ENCODE data around the gene CD70. TPM values are rescaled to one million over a fixed set of nuclear protein-coding genes. Genes with fewer than 3 reads are reported as not detected.
"Not testable (repeated sequence)": the region's sequence is repeated elsewhere in the genome, so short reads cannot be mapped to it uniquely, and the experiment has no call there.

Gene CD70
- total and polyA plus RNA-seq, 2 of the 8 experiments (the other 6 are each of a cell fraction or from before 2014, with no cell fraction given), result 1.3 to 12.0 TPM

DNA sequence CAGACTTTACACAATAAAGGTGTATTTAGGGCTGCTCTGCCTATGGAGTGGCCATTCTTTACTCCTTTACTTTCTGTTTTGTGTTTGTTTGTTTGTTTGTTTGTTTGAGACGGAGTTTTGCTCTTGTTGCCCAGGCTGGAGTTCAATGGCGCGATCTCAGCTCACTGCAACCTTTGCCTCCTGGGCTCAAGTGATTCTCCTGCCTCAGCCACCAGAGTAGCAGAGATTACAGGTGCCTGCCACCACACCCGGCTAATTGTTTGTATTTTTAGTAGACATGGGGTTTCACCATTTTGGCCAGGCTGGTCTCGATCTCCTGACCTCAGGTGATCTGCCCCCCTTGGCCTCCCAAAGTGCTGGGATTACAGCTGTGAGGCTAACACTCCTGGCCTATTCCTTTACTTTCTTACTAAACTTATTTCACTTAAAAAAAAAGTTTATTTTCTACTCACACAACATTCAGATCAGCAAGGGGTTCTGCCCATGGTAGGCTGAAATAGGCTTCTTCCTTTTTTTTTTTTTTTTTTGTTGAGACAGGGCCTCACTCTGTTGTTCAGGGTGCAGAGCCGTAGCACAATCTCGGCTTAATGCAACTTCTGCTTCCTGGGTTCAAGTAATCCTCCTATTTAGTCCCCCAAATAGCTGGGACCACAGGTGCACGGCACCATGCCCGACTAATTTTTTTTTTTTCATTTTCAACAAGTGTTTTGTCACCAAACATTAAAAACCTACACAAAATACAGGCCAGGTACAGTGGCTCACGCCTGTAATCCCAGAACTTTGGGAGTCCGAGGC, 15.5 kb upstream of the CD70 start:
- H3K56ac ChIP-seq (replicated peaks; ENCODE audit: insufficient read length, low read depth, low read length); H3K4me3 ChIP-seq (ENCODE audit: extremely low read depth in 1 of 4, insufficient read depth in 2 of 4, low read depth in 3 of 4, low read length in 4 of 4); H2BK15ac ChIP-seq (ENCODE audit: low read length); H2BK12ac ChIP-seq (ENCODE audit: low read depth, low read length); H2BK5ac ChIP-seq (ENCODE audit: low read depth, low read length); H3K79me1 ChIP-seq (ENCODE audit: low read depth, low read length); H3K9ac ChIP-seq (replicated peaks in 1 of 4; ENCODE audit: extremely low read depth in 1 of 4, low read depth in 3 of 4, low read length in 3 of 4); H2BK120ac ChIP-seq (replicated peaks; ENCODE audit: low read depth, low read length); H4K91ac ChIP-seq (replicated peaks; ENCODE audit: insufficient read length, low read length); H2BK20ac ChIP-seq (ENCODE audit: low read length); FAIRE-seq; H3K27me3 ChIP-seq (replicated peaks in 1 of 4; ENCODE audit: control insufficient read depth in 3 of 4, extremely low read depth in 1 of 4, insufficient read depth in 3 of 4, low read length in 3 of 4); H3K36me3 ChIP-seq (ENCODE audit: control insufficient read depth in 2 of 4, insufficient read depth in 4 of 4, low read length in 3 of 4); H3K9me3 ChIP-seq (ENCODE audit: insufficient read depth in 2 of 2, low read depth in 1 of 2, low read length in 1 of 2); DNase-seq (ENCODE audit: low read depth in 1 of 2, low spot score in 2 of 2); H3K23ac ChIP-seq (ENCODE audit: insufficient read length); H4K20me1 ChIP-seq (replicated peaks in 1 of 2; ENCODE audit: control insufficient read depth in 1 of 2, insufficient read depth in 2 of 2, low read length in 2 of 2); H2AK5ac ChIP-seq (ENCODE audit: low read depth, low read length); H3K18ac ChIP-seq (ENCODE audit: extremely low read depth, low read length); H3K23me2 ChIP-seq (ENCODE audit: low read depth, low read length); H3K14ac ChIP-seq (ENCODE audit: insufficient read length); H3K79me2 ChIP-seq (ENCODE audit: control insufficient read depth in 1 of 2, insufficient read depth in 2 of 2, low read length in 2 of 2); H4K8ac ChIP-seq (ENCODE audit: extremely low read depth, insufficient read depth, low read length); H3K27ac ChIP-seq (ENCODE audit: low read depth, low read length); H3K4me1 ChIP-seq (replicated peaks in 1 of 4; ENCODE audit: control insufficient read depth in 3 of 4, insufficient read depth in 4 of 4, low read length in 3 of 4); H3K4me2 ChIP-seq (ENCODE audit: insufficient read depth in 1 of 2, low read depth in 2 of 2, low read length in 2 of 2); H4K5ac ChIP-seq (ENCODE audit: insufficient read length, low read depth, low read length); H3K4ac ChIP-seq (replicated peaks; ENCODE audit: insufficient read length, low read depth, low read length); H2AFZ ChIP-seq (ENCODE audit: low read length): not testable (repeated sequence)
- 86% methylated on average over 11 of the region's 11 CpGs; no CpG with 5 or more reads in 1 of the 2 experiments for WGBS, 2 experiments (ENCODE audit: extremely low coverage in 1 of 2, insufficient coverage in 1 of 2, insufficient read length in 1 of 2, insufficient replicate concordance in 2 of 2, low coverage in 1 of 2, low lambda C conversion rate in 2 of 2, missing lambda C conversion rate in 1 of 2)
- POLR2A ChIA-PET (ENCODE audit: partially characterized antibody), result interaction anchor here (0.8 kb wide), 1 partner anchor 76 kb away, joined by 3 read pairs; the partner anchor contains the start of gene TNFSF9
- CTCF ChIA-PET (ENCODE audit: partially characterized antibody), result interaction anchor here (1.1 kb wide), 2 partner anchors 25 to 163 kb away, joined by 3 to 4 read pairs; no protein-coding TSS in a partner anchor
